A549 treated with Mapracorat at 1 μM for 4 hours (cell line): ENCODE data around the gene TUSC7. TPM values are rescaled to one million over a fixed set of nuclear protein-coding genes. Genes with fewer than 3 reads are reported as not detected.

ENCODE experiments used
- total RNA-seq: library from RNA; stranded (reverse); fragments of 200-300 nt; extraction: Qiagen RNA extraction; gene quantifications from 5 replicates; pipeline ENCODE4 v1.2.3, GENCODE V29; 2022

TUSC7 gene
- total RNA-seq = not detected in 5 replicates

DNA sequence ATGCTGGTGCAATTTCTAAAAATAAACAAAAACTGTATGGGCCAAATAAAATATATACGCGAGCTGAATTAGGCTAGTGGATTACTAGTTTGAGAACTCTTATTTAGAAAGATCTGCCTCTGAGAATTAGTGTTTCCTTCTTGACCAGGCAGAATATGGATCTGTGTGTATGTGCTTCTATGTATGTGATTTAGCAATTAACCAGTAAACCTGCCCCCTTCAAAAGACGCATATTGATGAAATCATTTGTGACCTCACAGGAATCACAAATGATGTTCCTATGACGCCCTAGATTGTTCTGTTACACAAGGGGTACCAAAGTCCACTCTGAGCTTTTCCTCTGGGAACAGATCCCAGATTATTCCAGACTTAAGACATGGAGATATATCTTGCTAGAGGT is at the start of gene TUSC7:
Gene TUSC7, plus strand, starts transcription at position 301 of the 400 bp plus-strand sequence.

